ENCODE data around the gene ACVRL1.
A peak's percentile ranks its signal among the peaks of the same experiment; 100 is the strongest.

Gene ACVRL1

GRCh38 chr12:51963477-51963876 lies 56.2 kb downstream of the ACVRL1 start:
- no peak for TF ChIP-seq CTCF (IDR thresholded peaks at IDR 0.05; ENCODE audit: insufficient read depth, low read depth, low read length, missing control alignments)
- no peak overlapping the region for H3K4me3 ChIP-seq (ENCODE audit: low read length)
- DNase-seq (ENCODE audit: low read depth), result no peak

GRCh38 chr12:51969643-51970042 lies 62.3 kb downstream of the ACVRL1 start:
- no peak overlapping the region for H3K4me3 ChIP-seq (ENCODE audit: low read length)
- TF ChIP-seq CTCF (IDR thresholded peaks at IDR 0.05; ENCODE audit: insufficient read depth, low read depth, low read length, missing control alignments), result no peak
- no peak for DNase-seq (ENCODE audit: low read depth)

- no peak overlapping the region for H3K4me3 ChIP-seq (ENCODE audit: low read length)
- peak; percentile 85 for TF ChIP-seq CTCF (IDR thresholded peaks at IDR 0.05; ENCODE audit: insufficient read depth, low read depth, low read length, missing control alignments)
Observed at GRCh38 chr12:51970904-51971646, 63.8 kb downstream of the ACVRL1 start.

GRCh38 chr12:51971679-51972421 lies 64.5 kb downstream of the ACVRL1 start:
- DNase-seq (ENCODE audit: low read depth), result peak; percentile 12

More at GRCh38 chr12:51970904-51971646, 63.8 kb downstream of the ACVRL1 start:
- peak; percentile 84 for DNase-seq (ENCODE audit: low read depth)

GRCh38 chr12:51972422-51972812 lies 65.1 kb downstream of the ACVRL1 start:
- TF ChIP-seq CTCF (IDR thresholded peaks at IDR 0.05; ENCODE audit: insufficient read depth, low read depth, low read length, missing control alignments), result no peak
- no peak for DNase-seq (ENCODE audit: low read depth)

More at GRCh38 chr12:51971679-51972421, 64.5 kb downstream of the ACVRL1 start:
- H3K4me3 ChIP-seq (ENCODE audit: low read length), result no peak overlapping the region
- no peak for TF ChIP-seq CTCF (IDR thresholded peaks at IDR 0.05; ENCODE audit: insufficient read depth, low read depth, low read length, missing control alignments)

GRCh38 chr12:51972849-51973273 lies 65.6 kb downstream of the ACVRL1 start:
- H3K4me3 ChIP-seq (ENCODE audit: low read length), result no peak overlapping the region
- TF ChIP-seq CTCF (IDR thresholded peaks at IDR 0.05; ENCODE audit: insufficient read depth, low read depth, low read length, missing control alignments), result no peak

More at GRCh38 chr12:51972422-51972812, 65.1 kb downstream of the ACVRL1 start:
- H3K4me3 ChIP-seq (ENCODE audit: low read length), result no peak overlapping the region

More at GRCh38 chr12:51972849-51973273, 65.6 kb downstream of the ACVRL1 start:
- peak; percentile 78 for DNase-seq (ENCODE audit: low read depth)
